ENCODE measurements around the gene GSTM5. TPM values are rescaled to one million over a fixed set of nuclear protein-coding genes. Genes with fewer than 3 reads are reported as not detected.

The GSTM5 gene
- total RNA-seq, 1 experiment from 2014 or later: not detected

DNA sequence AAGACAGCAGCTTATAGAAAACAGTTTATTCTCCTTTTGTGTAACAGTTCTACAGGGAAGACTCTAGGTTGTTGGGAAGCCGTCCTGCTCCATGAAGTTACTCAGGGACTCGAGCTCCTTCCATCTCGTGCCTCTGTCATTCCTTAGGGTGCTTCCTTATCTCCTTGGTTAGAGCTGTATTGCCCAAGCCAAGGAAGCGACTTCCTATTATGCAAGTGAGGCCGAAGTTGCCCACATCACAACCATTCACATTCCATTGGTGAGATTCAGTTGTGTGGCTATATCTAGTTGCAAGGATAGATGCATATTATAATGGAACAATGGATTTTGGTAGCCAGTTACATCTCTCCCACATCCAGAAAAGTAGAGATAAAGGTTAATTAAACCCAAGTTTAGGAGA, 9.0 kb downstream of the GSTM5 start:
- Mint-ChIP-seq H3K4me3 (ENCODE audit: unreplicated experiment) (no peak overlapping the region), H3K27me3 (ENCODE audit: insufficient read depth, unreplicated experiment) (no peaks in the 10 kb centered on the region), H3K4me1 (ENCODE audit: insufficient read depth, unreplicated experiment) (peaks cover 20% of the 10 kb centered on the region), H3K9me3 (ENCODE audit: unreplicated experiment) (no peaks in the 10 kb centered on the region), H3K27ac (ENCODE audit: low read depth, unreplicated experiment) (no peak overlapping the region), H3K36me3 (ENCODE audit: insufficient read depth, unreplicated experiment) (no peaks in the 10 kb centered on the region)
- DNase-seq (ENCODE audit: unreplicated experiment): no peak
- ChIA-PET POLR2A (no interaction called here), CTCF (interaction anchor here (0.8 to 1.8 kb wide), 4 partner anchors 53 to 239 kb away, joined by 3 to 4 read pairs (median 3); no protein-coding TSS in a partner anchor)
- no TSS peak for BruUV-seq (replicated peaks)
- intact Hi-C loops (cut with micrococcal nuclease): no loop called here
- TF ChIP-seq CTCF (IDR thresholded peaks at IDR 0.05; ENCODE audit: unreplicated experiment): no peak

DNA sequence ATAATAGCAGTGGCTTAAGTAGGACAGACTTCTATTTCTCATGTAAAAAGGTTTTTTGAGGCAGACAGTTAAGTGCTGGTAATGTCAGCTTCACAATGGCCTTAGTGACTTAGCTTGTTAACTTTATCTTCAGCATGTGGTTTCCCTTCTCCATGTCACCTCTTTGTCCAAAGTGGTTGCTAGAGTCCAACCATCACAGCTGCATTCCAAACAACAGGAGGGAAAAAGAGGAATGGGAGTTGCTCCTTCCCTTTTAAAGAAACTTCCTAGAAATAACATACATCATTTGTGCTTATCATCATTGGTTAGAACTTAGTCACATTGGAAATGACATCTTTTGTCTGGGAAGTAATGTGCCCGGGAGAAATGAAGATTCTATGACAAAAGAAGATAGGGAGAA, 9.9 kb downstream of the GSTM5 start:
- CTCF ChIA-PET: interaction anchor here (0.7 to 1.8 kb wide), 2 partner anchors 55 to 169 kb away, joined by 3 to 4 read pairs; no protein-coding TSS in a partner anchor

GRCh38 chr1:109722908-109723691, 11.0 kb downstream of the GSTM5 start:
- no TSS peak for BruUV-seq (replicated peaks)
- intact Hi-C loops (cut with micrococcal nuclease): no loop called here
- Mint-ChIP-seq H3K27me3 (ENCODE audit: insufficient read depth, unreplicated experiment) (no peaks in the 10 kb centered on the region), H3K9me3 (ENCODE audit: unreplicated experiment) (no peaks in the 10 kb centered on the region), H3K4me3 (ENCODE audit: unreplicated experiment) (no peak overlapping the region), H3K4me1 (ENCODE audit: insufficient read depth, unreplicated experiment) (peaks cover 13% of the 10 kb centered on the region), H3K36me3 (ENCODE audit: insufficient read depth, unreplicated experiment) (no peaks in the 10 kb centered on the region), H3K27ac (ENCODE audit: low read depth, unreplicated experiment) (no peak overlapping the region)
- ChIA-PET CTCF (no interaction called here), POLR2A (no interaction called here)
- no peak for TF ChIP-seq CTCF (IDR thresholded peaks at IDR 0.05; ENCODE audit: unreplicated experiment)
- DNase-seq (ENCODE audit: unreplicated experiment): no peak

More for the DNA sequence above, 9.9 kb downstream of the GSTM5 start:
- intact Hi-C loops (cut with micrococcal nuclease): no loop called here
- Mint-ChIP-seq H3K4me1 (ENCODE audit: insufficient read depth, unreplicated experiment) (peaks cover 13% of the 10 kb centered on the region), H3K36me3 (ENCODE audit: insufficient read depth, unreplicated experiment) (no peaks in the 10 kb centered on the region), H3K4me3 (ENCODE audit: unreplicated experiment) (no peak overlapping the region), H3K9me3 (ENCODE audit: unreplicated experiment) (no peaks in the 10 kb centered on the region), H3K27me3 (ENCODE audit: insufficient read depth, unreplicated experiment) (no peaks in the 10 kb centered on the region), H3K27ac (ENCODE audit: low read depth, unreplicated experiment) (no peak overlapping the region)
- TF ChIP-seq CTCF (IDR thresholded peaks at IDR 0.05; ENCODE audit: unreplicated experiment): no peak
- POLR2A ChIA-PET: no interaction called here
- no peak for DNase-seq (ENCODE audit: unreplicated experiment)
- no TSS peak for BruUV-seq (replicated peaks)

DNA sequence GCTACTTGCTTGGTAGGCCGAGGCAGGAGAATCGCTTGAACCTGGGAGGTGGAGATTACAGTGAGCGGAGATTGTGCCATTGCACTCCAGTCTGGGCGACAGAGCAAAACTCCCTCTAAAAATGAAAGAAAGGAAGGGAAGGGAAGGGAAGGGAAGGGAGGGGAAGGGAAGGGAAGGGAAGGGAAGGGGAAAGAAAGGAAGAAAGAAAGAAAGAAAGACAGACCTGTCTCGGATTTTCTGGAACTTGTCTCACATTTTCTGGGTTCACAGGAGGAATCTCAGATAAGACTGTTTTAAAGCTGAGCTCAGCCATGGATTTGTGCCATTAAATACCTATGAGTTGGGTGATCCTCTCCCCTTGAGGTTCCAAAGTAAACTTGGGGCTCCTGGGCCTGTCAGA, 12.9 kb downstream of the GSTM5 start:
- H3K9me3 Mint-ChIP-seq (ENCODE audit: unreplicated experiment): no peaks in the 10 kb centered on the region
- no peak for TF ChIP-seq CTCF (IDR thresholded peaks at IDR 0.05; ENCODE audit: unreplicated experiment)
- BruUV-seq (replicated peaks): no TSS peak
- H3K4me1 Mint-ChIP-seq (ENCODE audit: insufficient read depth, unreplicated experiment): peaks cover 5% of the 10 kb centered on the region
- no peaks in the 10 kb centered on the region for H3K36me3 Mint-ChIP-seq (ENCODE audit: insufficient read depth, unreplicated experiment)
- H3K4me3 Mint-ChIP-seq (ENCODE audit: unreplicated experiment): no peak overlapping the region
- no peak overlapping the region for H3K27ac Mint-ChIP-seq (ENCODE audit: low read depth, unreplicated experiment)
- intact Hi-C loops (cut with micrococcal nuclease): no loop called here
- ChIA-PET POLR2A (no interaction called here), CTCF (interaction anchor here (0.8 to 0.9 kb wide), 2 partner anchors 46 to 50 kb away, joined by 3 read pairs; no protein-coding TSS in a partner anchor)
- no peak for DNase-seq (ENCODE audit: unreplicated experiment)
- no peaks in the 10 kb centered on the region for H3K27me3 Mint-ChIP-seq (ENCODE audit: insufficient read depth, unreplicated experiment)
